Colonic mucosa (tissue), 4 donors: ENCODE measurements around the gene CBX5. TPM values are rescaled to one million over a fixed set of nuclear protein-coding genes. Genes with fewer than 3 reads are reported as not detected.

Experiments used
- DNase-seq: peaks from one replicate; pipeline ENCODE4 v3.0.0-alpha.2; 2020
- H3K27ac ChIP-seq: fragments of 200-600 bp; one replicate; pipeline ENCODE4 v1.8.0; 2021
- H3K27me3 ChIP-seq: fragments of 200-600 bp; one replicate; pipeline ENCODE4 v1.8.0; 2021
- H3K36me3 ChIP-seq: fragments of 200-600 bp; one replicate; pipeline ENCODE4 v1.8.0; 2021
- H3K4me1 ChIP-seq: fragments of 200-600 bp; one replicate; pipeline ENCODE4 v1.8.0; 2021; ENCODE audit warnings: mild to moderate bottlenecking
- H3K4me3 ChIP-seq: fragments of 200-600 bp; one replicate; pipeline ENCODE4 v1.8.0; 2021
- H3K9ac ChIP-seq, 2 donors: one replicate each; pipeline ENCODE4 v1.7.0; 2013; ENCODE audit warnings: control low read depth in 2 of 2, low read depth in 2 of 2, low read length in 2 of 2
- H3K9me3 ChIP-seq: fragments of 200-600 bp; one replicate; pipeline ENCODE4 v1.8.0; 2021
- CTCF ChIP-seq: fragments of 200-600 bp; IDR thresholded peaks from one replicate; pipeline ENCODE4 v1.8.0; 2022; ENCODE audit warnings: antibody characterized with exemption, mild to moderate bottlenecking
- intact Hi-C: fragments of 100-400 bp; cut with DNase I; formaldehyde crosslinking; loops from one replicate; pipeline ENCODE4 v1.14.1; 2022
- total RNA-seq, 2 donors: library from RNA; stranded (reverse); fragmentation: NEBNext Ultra II Directional in 1 of 2; extraction: Animal tissue kit (Norgen Biotek cat#: 25700) in 1 of 2; gene quantifications; one replicate each; pipeline ENCODE4 v1.2.1, GENCODE V29; 2021
- donor health status: healthy.
- donor health status: DM: no; HTN: no; CAD: no.
- donor health status: DM: no; HTN: no; CAD: no.

CBX5 gene
- total RNA-seq, 2 donors from 2014 or later, result 49.3 to 77.5 TPM

- Histone ChIP-seq H3K27me3 (peaks cover 40% of the 10 kb centered on the region), H3K9ac (no peak overlapping the region), H3K4me1 (no peaks in the 10 kb centered on the region), H3K36me3 (no peaks in the 10 kb centered on the region), H3K9me3 (no peaks in the 10 kb centered on the region), H3K27ac (no peak overlapping the region), H3K4me3 (no peak overlapping the region)
- TF ChIP-seq CTCF, result peak; percentile 81
- peak; percentile 75 for DNase-seq
- intact Hi-C loops, result loop anchor here (10.0 kb wide), 1 partner anchor 433 kb away; no protein-coding TSS in a partner anchor
Measured at GRCh38 chr12:54207539-54208294, 72.2 kb downstream of the CBX5 start.

- peaks cover 39% of the 10 kb centered on the region for H3K27me3 ChIP-seq
- no peak for TF ChIP-seq CTCF
- H3K9me3 ChIP-seq, result no peaks in the 10 kb centered on the region
- no peaks in the 10 kb centered on the region for H3K36me3 ChIP-seq
- no peaks in the 10 kb centered on the region for H3K4me1 ChIP-seq
- no peak overlapping the region for H3K4me3 ChIP-seq
- no peak overlapping the region for H3K27ac ChIP-seq
- no peak overlapping the region for H3K9ac ChIP-seq
- intact Hi-C loops, result loop anchor here (10.0 kb wide), 1 partner anchor 432 kb away; no protein-coding TSS in a partner anchor
- no peak for DNase-seq
Measured at GRCh38 chr12:54206791-54207190, 73.1 kb downstream of the CBX5 start.

- TF ChIP-seq CTCF, result no peak
- H3K27me3 ChIP-seq, result peaks cover 61% of the 10 kb centered on the region
- H3K4me3 ChIP-seq, result no peak overlapping the region
- H3K36me3 ChIP-seq, result no peaks in the 10 kb centered on the region
- DNase-seq, result no peak
- no peaks in the 10 kb centered on the region for H3K4me1 ChIP-seq
- intact Hi-C loops, result loop anchor here (5.0 to 10.0 kb wide), 2 partner anchors 177 to 430 kb away; partner anchors contain the start of gene HOXC6
- H3K9ac ChIP-seq, result no peak overlapping the region
- H3K9me3 ChIP-seq, result no peaks in the 10 kb centered on the region
- no peak overlapping the region for H3K27ac ChIP-seq
Measured at GRCh38 chr12:54204316-54204715, 75.6 kb downstream of the CBX5 start.

- TF ChIP-seq CTCF, result peak; percentile 94
- peaks cover 69% of the 10 kb centered on the region for H3K27me3 ChIP-seq
- H3K9me3 ChIP-seq, result no peaks in the 10 kb centered on the region
- no peak overlapping the region for H3K9ac ChIP-seq
- H3K27ac ChIP-seq, result no peak overlapping the region
- peak; percentile 53 for DNase-seq
- H3K4me3 ChIP-seq, result no peak overlapping the region
- intact Hi-C loops, result loop anchor here (2.0 to 10.0 kb wide), 3 partner anchors 174 to 426 kb away; partner anchors contain the start of gene HOXC6
- no peaks in the 10 kb centered on the region for H3K36me3 ChIP-seq
- no peaks in the 10 kb centered on the region for H3K4me1 ChIP-seq
Measured at GRCh38 chr12:54201001-54201794, 78.7 kb downstream of the CBX5 start.

- DNase-seq, result no peak
- H3K4me3 ChIP-seq, result no peak overlapping the region
- H3K27me3 ChIP-seq, result peaks cover 69% of the 10 kb centered on the region
- H3K27ac ChIP-seq, result no peak overlapping the region
- H3K9me3 ChIP-seq, result no peaks in the 10 kb centered on the region
- H3K9ac ChIP-seq, result no peak overlapping the region
- no peaks in the 10 kb centered on the region for H3K4me1 ChIP-seq
- intact Hi-C loops, result loop anchor here (2.0 to 10.0 kb wide), 3 partner anchors 173 to 426 kb away; partner anchors contain the start of gene HOXC6
- no peaks in the 10 kb centered on the region for H3K36me3 ChIP-seq
- TF ChIP-seq CTCF, result no peak
Measured at GRCh38 chr12:54200412-54200811, 79.5 kb downstream of the CBX5 start.
